Cardiac muscle cell (in vitro differentiated cells and primary cell): ENCODE measurements around the gene IRX3. TPM values are rescaled to one million over a fixed set of nuclear protein-coding genes. Genes with fewer than 3 reads are reported as not detected.

ENCODE experiments used
- DNase-seq, 2 donors: peaks; one replicate each; pipeline versions ENCODE4 v3.0.0 to v3.0.0-alpha.2; 2010 to 2017; ENCODE audit warnings: low read depth in 1 of 2, low spot score in 1 of 2
- H3K27ac ChIP-seq: fragments of 200-600 bp; sonication (generic); 2 replicates; pipeline ENCODE4 v1.5.1; 2016
- H3K27me3 ChIP-seq: fragments of 200-600 bp; sonication (generic); 2 replicates; pipeline ENCODE4 v1.6.0; 2016; ENCODE audit warnings: control low read depth
- H3K36me3 ChIP-seq: fragments of 200-600 bp; sonication (generic); 2 replicates; pipeline ENCODE4 v1.5.1; 2016; ENCODE audit warnings: control low read depth
- H3K4me1 ChIP-seq: fragments of 200-600 bp; sonication (generic); 2 replicates; pipeline ENCODE4 v1.8.1; 2017; ENCODE audit warnings: low read depth, mild to moderate bottlenecking, mixed run types
- H3K4me3 ChIP-seq: fragments of 200-600 bp; sonication (generic); 2 replicates; pipeline ENCODE4 v1.5.1; 2016; ENCODE audit warnings: mild to moderate bottlenecking
- H3K9me3 ChIP-seq: fragments of 200-600 bp; sonication (generic); 2 replicates; pipeline ENCODE4 v1.5.1; 2017; ENCODE audit warnings: low read depth, mild to moderate bottlenecking, control low read depth
- polyA plus RNA-seq: library from polyadenylated mRNA; unstranded; fragments of >200 nt; fragmentation: Nextera tagmentation; extraction: Ambion mirVana; gene quantifications from 2 replicates; pipeline ENCODE4 v1.2.1, GENCODE V29; 2016
- total RNA-seq: library from RNA; depleted of rRNA; stranded (reverse); fragments of >200 nt; gene quantifications from 2 replicates; pipeline ENCODE4 v1.2.3, GENCODE V29; 2016
- TF ChIP-seq, protein P1 (sequence below): IDR thresholded peaks from 2 replicates; pipeline ENCODE4 v1.5.1; 2012; ENCODE audit warnings: low read depth, mild to moderate bottlenecking, low read length

Gene IRX3
- total and polyA plus RNA-seq, 2 experiments from 2014 or later = 190 to 209 TPM

DNA sequence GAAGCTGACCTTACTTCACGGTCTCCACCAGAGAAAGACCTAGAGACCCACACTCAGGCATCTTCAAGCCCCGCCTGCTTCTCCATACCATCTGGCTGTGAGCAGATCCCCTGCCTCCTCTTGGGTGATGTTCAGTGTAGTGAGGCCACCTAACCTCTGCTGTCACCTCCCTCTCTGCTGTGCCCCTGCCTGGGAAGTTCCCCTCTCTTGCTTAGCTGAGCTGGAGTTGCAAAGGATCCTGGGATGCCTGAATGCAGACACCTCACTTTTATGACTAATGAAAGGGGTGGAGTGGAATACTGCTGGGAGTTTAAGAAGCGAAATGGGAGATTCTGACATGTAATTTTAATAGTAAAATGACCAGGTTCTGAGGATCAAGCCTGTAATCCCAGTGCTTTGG lies 5.8 kb downstream of the IRX3 start:
- TF ChIP-seq, protein P1, sequence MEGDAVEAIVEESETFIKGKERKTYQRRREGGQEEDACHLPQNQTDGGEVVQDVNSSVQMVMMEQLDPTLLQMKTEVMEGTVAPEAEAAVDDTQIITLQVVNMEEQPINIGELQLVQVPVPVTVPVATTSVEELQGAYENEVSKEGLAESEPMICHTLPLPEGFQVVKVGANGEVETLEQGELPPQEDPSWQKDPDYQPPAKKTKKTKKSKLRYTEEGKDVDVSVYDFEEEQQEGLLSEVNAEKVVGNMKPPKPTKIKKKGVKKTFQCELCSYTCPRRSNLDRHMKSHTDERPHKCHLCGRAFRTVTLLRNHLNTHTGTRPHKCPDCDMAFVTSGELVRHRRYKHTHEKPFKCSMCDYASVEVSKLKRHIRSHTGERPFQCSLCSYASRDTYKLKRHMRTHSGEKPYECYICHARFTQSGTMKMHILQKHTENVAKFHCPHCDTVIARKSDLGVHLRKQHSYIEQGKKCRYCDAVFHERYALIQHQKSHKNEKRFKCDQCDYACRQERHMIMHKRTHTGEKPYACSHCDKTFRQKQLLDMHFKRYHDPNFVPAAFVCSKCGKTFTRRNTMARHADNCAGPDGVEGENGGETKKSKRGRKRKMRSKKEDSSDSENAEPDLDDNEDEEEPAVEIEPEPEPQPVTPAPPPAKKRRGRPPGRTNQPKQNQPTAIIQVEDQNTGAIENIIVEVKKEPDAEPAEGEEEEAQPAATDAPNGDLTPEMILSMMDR = no peak
- H3K27ac ChIP-seq = no peak overlapping the region
- peaks cover 15% of the 10 kb centered on the region for H3K4me1 ChIP-seq
- no peaks in the 10 kb centered on the region for H3K27me3 ChIP-seq
- no peak overlapping the region for H3K4me3 ChIP-seq
- DNase-seq = peak in 1 of 2 donors; percentile 21
- H3K36me3 ChIP-seq = peaks cover 24% of the 10 kb centered on the region
- no peaks in the 10 kb centered on the region for H3K9me3 ChIP-seq

DNA sequence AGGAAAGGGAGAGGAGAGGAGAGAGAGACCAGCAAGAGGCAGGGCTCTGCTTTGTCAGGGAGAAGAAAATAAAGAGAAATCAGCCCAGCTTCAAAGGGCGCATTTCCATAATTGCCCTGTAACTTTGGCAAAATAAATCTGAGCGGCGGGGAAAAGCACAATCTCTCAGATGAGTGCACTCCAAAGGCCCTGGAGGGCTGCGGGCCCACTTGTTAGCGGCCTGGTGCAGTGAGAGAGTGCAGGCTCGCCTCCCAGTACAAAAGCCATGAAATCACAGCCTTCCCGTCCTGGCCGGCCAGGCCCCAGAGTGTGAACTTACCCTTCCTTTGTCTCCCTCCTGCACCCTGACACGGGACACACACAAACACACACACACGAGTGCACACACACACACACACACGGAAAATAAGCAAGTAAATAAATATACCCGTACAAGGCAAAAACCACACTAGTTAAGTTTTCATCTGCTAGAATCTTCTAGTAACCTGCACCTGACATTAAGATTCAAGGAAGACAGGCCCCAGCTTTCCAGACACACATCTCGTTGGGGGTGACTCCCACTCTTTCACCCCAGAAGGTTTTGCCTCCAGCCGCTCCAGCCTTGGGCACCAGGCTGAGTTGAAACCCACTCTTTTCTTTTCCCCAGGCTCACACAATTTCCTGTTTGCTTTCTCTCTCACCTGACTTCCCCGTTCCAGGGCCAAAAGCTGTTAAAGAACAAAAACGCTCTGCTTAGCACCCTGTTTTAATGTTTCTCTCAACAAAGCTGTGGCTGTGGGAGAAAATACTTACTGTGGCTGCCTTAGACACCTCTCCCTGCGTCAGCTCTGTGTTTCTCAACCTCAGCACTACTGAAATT lies 8.5 kb downstream of the IRX3 start:
- peaks cover 15% of the 10 kb centered on the region for H3K4me1 ChIP-seq
- peak in 1 of 2 donors; percentile 58 for DNase-seq

DNA sequence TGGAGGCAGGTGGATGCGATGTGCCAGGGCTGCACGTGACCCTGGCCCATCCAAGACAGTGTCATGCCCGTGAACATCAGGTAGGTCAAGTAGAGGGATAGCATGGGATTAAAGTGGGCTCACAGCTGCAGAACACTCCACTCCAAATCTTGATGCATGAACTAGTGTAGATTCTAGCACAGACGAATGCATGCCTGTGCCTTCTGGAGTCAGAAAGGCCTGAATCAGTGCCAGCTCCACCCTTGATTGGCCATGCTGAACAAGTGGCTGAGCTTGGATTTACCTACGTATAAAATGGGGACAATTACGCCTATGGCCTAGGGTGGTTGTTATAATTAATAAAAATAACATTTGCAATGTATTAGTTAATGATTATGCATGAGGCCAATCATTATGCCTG lies 10.6 kb downstream of the IRX3 start:
- no peaks in the 10 kb centered on the region for H3K9me3 ChIP-seq
- H3K36me3 ChIP-seq = no peaks in the 10 kb centered on the region
- H3K27ac ChIP-seq = no peak overlapping the region
- H3K4me3 ChIP-seq = no peak overlapping the region
- H3K27me3 ChIP-seq = no peaks in the 10 kb centered on the region
- TF ChIP-seq, protein P1 = no peak
- peaks cover 10% of the 10 kb centered on the region for H3K4me1 ChIP-seq
- no peak for DNase-seq

More for the DNA sequence above, 8.5 kb downstream of the IRX3 start:
- TF ChIP-seq, protein P1 = no peak
- Histone ChIP-seq H3K27ac (peak overlapping the region; percentile 60), H3K4me3 (no peak overlapping the region), H3K36me3 (peaks cover 4% of the 10 kb centered on the region), H3K9me3 (no peaks in the 10 kb centered on the region), H3K27me3 (no peaks in the 10 kb centered on the region)

DNA sequence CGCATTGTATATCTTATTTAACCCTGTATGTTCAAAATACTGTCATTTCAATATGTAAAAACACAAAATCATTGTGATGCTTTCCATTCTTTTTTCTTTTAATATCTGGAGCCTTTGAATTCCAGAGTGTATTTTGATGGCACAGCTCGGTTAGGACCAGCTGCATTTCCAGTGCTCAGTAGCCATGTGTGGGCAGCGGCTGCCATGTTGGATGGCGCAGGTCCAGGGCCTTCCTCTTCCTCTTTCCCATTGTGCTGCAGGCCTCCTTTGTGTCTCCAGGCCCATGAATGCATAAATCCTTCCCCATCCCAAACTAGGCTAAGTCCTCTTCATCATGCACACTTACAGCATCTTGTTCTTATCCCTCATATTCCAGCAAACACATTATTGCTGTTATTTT lies 13.0 kb downstream of the IRX3 start:
- Histone ChIP-seq H3K4me1 (peaks cover 14% of the 10 kb centered on the region), H3K27me3 (no peaks in the 10 kb centered on the region)

DNA sequence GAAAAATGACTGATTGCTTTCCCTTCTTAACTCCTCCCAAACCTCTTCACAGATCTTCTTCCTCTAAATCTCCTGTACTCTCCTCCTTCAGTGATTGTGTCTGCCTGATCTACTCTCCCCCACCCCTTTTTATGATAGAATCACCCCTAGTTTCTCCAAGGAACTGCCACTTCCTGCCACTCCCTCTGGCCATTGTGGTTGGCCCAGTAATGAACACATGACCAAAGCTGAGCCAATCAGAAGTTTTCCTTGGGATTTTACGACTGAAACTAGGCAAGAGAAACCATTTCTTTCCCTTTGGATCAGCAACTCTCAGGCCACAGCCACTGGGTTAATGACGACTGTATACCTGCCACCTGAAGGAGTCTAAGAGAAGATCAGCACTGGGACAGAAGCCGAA lies 15.9 kb downstream of the IRX3 start:
- Histone ChIP-seq H3K27me3 (no peaks in the 10 kb centered on the region), H3K36me3 (no peaks in the 10 kb centered on the region), H3K27ac (no peak overlapping the region), H3K9me3 (no peaks in the 10 kb centered on the region), H3K4me1 (peaks cover 10% of the 10 kb centered on the region), H3K4me3 (no peak overlapping the region)
- TF ChIP-seq, protein P1 = no peak
- DNase-seq = no peak

More for the DNA sequence above, 13.0 kb downstream of the IRX3 start:
- Histone ChIP-seq H3K36me3 (no peaks in the 10 kb centered on the region), H3K27ac (no peak overlapping the region), H3K4me3 (no peak overlapping the region), H3K9me3 (no peaks in the 10 kb centered on the region)
- TF ChIP-seq, protein P1 = no peak
- DNase-seq = no peak
